GM18951 (cell line): ENCODE measurements around the gene CPLX3.

Experiments used
- POLR2A ChIP-seq: IDR thresholded peaks from 4 replicates; pipeline ENCODE4 v1.6.1; 2011; ENCODE audit warnings: mild to moderate bottlenecking; ENCODE audit not compliant: insufficient read length, insufficient read depth; ENCODE audit errors: extremely low read depth
- in situ Hi-C: fragments of 300-500 bp; cut with MboI; formaldehyde crosslinking; loops from one replicate; pipeline ENCODE4 v1.12.0; 2022; ENCODE audit warnings: low sequenced_read_pairs, mixed read lengths, inconsistent platforms; ENCODE audit not compliant: unreplicated experiment

Gene CPLX3, protein sequence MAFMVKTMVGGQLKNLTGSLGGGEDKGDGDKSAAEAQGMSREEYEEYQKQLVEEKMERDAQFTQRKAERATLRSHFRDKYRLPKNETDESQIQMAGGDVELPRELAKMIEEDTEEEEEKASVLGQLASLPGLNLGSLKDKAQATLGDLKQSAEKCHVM

DNA sequence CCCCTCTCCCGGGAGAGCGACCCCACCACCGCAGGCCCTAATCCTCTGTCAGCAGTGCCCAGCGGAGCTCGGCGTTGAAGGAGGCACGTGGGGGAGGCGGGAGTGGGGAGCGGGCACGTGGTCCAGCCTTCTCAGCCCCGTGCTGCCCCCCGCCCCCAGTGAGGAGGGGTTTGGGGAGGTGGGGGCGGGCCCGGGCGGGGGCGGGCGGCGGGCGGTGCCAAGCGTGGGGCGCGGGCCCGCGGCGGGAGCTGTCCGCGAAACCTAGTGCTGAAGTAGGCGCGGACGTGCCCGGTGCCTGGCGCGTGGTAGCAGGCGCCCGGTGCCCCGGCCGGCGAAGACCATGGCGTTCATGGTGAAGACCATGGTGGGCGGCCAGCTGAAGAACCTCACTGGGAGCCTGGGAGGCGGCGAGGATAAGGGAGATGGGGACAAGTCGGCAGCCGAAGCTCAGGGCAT lies at the start of gene CPLX3:
CPLX3 (plus strand) TSS at position 264 of the 456 bp plus-strand sequence; CDS start at position 341, 77 bp downstream.
- in situ Hi-C loops = no loop called here

DNA sequence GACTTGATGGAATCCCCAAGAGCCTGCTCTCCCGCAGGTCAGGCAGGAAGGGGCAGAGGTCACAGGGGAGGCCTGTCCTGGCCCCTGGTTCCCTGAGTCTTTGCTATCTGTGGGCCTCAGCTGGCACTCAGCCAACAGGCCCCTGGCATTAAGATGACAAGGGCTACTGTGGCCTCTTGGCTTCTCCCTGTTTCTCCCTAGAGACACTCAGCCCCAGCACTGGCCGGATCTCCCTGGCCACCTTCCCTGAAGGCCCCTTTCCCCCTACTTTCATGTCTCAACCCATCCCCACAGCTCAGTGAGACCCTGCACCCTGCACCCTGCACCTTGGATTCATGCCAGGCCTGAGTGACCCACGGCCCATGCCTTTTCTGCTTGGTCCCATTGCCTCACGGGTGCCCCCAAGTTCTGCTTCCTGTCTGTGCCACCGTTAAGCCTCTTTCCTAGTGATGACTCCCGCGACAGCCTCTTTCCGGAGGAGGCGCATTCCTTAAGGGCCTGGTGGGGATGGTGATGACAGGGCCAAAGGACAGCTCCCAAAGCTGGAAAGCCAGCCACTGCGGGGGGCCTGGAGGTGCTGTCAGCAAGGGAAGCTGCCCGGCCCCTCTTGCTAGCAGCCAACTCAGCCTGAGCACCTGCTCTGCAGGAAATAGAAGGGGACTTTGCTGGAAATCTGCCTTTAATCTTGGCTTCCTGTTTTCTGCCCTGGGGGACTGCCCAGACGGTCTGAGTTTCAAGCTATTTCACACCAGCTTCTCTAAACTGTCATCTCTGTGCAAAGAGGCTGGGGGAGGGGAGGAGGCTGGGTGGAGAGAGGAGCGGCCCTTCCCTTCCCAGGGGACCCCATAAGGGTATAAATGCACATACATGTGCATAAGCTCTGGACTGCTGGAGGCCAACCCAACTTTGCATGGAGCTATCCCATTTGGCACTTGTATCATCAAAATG lies 49.3 kb upstream of the CPLX3 start:
- in situ Hi-C loops = no loop called here
- peak; percentile 52 for TF ChIP-seq POLR2A

More for the DNA sequence above, at the start of gene CPLX3:
- no peak for TF ChIP-seq POLR2A

DNA sequence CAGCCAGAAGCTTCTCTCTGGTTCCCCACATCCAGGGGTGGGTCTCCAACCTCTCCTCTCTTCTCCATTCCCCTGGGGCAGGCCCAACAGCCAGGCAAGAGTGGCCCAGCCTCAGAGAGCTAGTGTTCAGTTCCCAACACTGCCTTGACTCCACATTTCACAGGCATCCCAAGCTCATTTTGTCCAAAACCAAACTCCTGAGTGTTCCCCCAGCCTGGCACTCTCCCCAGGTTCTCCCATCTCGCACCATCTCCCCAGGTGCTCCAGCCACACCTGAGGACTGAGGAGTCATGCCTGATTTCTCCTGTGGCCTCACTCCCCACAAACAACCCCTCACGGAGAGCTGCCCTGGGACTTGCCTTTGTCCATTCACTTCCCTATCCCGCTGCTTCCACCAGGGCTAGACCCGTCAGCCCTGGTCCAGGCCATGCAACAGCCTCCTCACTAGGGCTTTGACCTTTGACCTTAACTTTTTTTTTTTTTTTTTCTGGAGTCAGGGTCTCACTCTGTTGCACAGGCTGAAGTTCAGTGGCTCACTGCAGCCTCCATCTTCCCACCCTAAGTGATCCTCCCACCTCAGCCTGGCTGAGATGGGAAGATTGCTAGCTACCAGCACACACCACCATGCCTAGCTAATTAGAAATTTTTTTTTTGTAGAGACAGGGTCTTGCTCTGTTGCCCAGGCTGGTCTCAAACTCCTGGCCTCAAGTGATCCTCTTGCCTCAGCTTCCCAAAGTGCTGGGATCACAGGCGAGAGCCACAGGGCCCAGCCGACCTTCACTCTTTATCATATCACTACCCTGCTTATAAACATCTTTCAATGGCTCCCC lies 48.4 kb upstream of the CPLX3 start:
- in situ Hi-C loops = no loop called here
- TF ChIP-seq POLR2A = no peak

DNA sequence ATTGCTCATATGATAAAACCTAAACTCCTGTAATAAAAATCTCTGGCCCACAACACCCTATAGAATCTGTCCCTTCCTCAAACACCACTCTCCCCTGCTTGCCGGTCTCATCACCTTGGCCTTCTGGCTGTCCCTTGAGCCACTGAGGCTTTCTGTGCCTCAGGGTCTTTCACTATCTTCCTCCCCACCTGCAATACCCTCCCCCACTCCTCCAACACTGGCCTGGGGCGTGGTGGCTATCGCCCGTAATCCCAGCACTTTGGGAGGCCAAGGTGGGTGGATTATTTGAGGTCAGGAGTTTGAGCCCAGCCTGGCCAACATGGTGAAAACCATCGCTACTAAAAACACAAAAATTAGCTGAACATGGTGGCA lies 47.8 kb upstream of the CPLX3 start:
- in situ Hi-C loops = no loop called here
- TF ChIP-seq POLR2A = no peak

DNA sequence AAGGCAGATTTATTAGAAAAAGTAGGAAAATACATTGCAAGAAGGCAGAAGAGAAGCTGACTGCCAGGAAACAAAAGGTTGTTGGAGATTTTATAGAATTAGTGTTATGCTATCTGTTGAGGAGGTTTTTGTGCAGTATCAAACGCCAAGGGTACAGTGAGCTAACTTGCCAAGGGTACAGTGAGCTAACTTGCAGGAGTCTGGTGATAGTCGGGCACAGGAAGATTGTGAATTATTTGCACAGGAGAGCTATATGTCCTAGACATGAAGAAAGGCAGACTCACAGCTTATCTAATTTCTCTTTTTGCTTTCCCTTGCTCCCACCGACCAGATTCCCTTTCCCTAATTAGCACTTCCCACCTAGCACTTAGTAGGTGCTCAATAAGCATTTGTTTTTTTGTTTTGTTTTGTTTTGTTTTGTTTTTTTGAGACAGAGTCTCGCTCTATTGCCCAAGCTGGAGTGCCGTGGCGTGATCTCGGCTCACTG lies 47.2 kb upstream of the CPLX3 start:
- TF ChIP-seq POLR2A = no peak
- in situ Hi-C loops = no loop called here

DNA sequence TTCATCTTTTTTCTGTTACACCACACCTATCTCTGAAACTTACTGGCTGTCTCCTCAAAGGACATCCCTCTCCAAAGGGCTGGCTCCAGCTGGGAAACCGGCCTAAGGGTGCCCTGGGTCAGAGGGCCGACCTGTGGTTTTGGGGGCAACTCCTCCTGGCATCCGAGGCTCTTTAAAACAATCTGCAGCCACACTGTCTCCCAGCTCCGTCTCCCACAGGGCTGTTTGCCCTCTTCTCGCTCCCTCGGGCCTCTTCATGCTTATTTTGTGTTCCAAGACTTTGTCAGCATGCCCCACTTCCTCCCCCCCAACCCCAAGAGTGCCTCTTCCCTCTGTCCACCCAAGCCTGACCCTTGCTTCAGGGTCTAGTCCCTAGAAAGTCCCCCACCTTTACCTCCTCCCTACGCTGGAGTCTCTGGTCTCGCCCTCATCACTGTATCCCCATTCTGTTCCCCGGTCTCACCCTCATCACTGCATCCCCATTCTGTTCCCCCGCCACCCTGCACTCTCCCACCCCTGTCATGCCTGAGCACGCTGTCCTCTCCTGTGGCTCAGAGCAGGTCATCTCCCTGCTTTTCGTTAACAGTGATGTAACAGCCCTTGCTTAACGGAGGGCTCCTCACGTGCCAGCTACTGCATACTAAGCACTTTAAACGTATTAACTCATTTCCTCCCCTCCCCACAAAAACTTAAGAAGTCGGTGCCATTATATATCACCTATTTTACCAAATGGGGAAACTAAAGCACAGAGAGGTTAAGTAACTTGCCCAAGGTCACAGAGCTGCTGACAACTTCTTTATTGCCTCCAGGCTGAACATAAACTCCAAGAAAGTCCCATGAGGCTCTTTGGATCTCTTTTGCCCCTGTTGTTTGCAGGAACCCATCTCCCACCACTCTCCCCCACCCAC lies 45.6 kb upstream of the CPLX3 start:
- no peak for TF ChIP-seq POLR2A
- in situ Hi-C loops = no loop called here

DNA sequence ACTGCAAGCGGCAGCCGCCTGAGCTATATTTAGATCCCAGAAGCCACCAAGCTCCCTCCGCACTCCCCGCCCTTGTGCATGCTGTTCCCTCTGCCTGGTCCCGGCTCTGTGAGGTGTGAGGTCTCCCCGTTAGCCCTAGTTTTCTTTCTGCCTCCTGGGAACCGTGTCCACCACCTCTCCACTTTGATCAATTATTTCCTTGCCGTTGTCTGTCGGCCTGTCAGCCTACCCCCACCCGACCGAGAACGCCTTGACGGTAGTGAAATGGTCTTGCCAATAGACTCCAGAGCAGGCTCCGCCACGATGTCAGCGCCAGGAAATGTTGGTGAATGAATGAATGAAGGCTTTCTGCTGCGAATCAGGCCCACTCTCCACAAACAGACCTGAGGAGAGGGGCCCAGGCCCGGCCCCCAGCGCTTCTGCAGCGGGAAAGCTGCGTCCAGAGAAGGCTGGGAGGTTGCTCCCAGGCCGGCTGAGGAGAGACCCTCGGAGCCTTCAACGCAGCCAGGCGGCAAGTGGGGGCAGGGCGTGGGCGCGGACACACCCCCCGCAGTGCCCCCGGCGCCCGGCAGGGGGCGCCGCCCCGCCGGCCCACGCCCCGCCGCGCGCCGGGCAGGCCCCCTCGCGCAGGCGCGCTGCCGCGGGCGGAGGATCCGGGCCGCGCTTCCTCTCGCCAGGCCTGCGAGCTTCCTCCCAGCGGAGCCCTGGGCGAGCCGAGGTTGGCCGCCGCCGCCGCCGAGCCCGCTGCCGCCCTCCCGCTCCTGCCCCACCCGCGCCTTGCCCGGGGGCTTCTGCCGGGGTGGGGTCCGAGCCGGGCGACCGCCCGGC lies 44.8 kb upstream of the CPLX3 start, which contains the start of gene CSK:
CSK (plus strand) TSS at position 650 of the 828 bp plus-strand sequence. CDS start 16,218 bp downstream, outside the sequence.
- peak; percentile 81 for TF ChIP-seq POLR2A
- in situ Hi-C loops = no loop called here

DNA sequence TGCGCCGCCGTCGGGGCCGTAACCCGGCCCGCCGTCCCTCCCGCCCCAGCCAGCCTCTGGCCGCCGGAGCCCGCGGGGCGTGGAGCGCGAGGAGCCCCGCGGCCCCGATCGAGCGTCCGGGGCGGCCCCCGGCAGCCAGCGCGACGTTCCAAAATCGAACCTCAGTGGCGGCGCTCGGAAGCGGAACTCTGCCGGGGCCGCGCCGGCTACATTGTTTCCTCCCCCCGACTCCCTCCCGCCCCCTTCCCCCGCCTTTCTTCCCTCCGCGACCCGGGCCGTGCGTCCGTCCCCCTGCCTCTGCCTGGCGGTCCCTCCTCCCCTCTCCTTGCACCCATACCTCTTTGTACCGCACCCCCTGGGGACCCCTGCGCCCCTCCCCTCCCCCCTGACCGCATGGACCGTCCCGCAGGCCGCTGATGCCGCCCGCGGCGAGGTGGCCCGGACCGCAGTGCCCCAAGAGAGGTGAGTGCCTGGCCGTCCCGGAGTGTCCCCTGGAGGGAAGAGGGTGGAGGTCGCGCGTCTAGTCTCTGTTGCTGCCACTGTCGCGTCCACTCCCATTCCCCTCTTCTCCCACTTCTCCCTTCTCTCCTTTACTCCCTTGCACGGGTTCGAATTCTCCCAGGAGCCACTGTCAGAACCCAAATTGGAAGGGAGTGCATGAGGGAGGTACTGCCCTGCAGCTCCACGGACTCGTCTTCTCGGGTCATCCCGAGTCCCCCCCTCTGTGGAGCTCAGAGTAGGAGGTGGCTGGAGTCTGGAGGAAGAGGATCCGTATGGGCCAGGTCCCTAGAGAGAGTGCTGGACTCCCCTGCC lies 44.0 kb upstream of the CPLX3 start:
- in situ Hi-C loops = no loop called here
- TF ChIP-seq POLR2A = peak; percentile 47

DNA sequence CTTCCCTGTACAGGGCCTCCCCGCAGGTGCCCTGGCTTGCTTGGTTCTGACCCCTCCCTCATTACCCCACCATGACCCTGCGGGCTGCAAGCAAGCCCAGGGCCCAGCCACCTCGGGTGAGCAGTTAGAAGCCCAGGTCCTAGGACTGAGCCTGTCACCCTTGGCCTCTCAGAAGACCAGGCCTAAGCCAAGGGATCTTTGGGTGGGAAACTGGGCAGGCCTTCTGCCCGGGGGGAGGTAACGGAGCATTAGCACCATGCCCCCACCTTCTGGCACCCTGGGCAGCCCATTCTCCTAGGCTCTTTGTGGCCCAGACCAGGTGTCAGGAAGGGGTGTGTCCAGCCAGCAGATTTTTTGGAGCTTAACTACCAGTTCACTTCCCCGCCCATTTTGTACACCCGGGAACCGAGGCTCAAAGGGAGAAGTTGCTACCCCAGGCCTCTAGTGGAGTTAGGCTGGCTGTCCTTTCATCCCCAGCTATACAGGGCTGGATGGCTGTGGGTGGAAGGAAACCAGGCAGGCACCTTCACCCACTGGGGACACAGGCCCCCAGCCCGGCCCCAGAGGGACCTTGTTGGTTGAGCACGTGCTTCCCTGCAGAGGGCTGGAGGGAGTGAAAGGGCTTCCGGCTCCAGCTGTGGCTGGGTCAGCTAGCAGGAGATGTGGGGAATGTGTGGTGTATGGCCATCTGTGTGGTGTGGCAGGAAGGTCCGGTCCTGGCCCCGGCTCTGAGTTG lies 43.2 kb upstream of the CPLX3 start:
- in situ Hi-C loops = no loop called here
- TF ChIP-seq POLR2A = peak; percentile 31

DNA sequence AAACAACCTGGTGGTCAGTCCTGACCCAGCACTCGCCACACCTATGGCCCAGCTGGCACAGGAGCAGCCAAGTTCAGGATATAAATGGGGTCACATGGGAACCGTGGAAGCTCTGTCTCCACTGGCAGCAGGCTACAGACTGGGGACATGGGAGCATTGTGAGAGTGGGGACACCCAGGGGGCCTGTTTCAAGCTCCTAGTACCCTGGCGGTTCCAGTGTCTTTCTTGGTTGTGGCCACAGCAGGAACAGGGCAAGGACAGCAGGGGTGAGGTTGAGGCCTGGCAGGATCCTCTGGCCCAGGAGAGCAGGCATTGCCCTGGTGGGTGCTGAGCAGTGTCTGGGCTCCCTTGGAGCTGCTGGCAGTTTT lies 42.6 kb upstream of the CPLX3 start:
- TF ChIP-seq POLR2A = no peak
- in situ Hi-C loops = no loop called here
